ENCODE data around the gene GPX2. TPM values are rescaled to one million over a fixed set of nuclear protein-coding genes. Genes with fewer than 3 reads are reported as not detected.

GPX2 gene
- total RNA-seq, 1 donor from 2014 or later, result 77.3 TPM

- intact Hi-C loops (cut with DNase I), result no loop called here
- H3K4me1 ChIP-seq, result no peaks in the 10 kb centered on the region
- DNase-seq (ENCODE audit: extremely low spot score in 2 of 2), result no peak
- H3K4me3 ChIP-seq, result no peak overlapping the region
- H3K9me3 ChIP-seq, result no peaks in the 10 kb centered on the region
- H3K27me3 ChIP-seq, result no peaks in the 10 kb centered on the region
- peaks cover 0 to 8% of the 10 kb centered on the region in 2 donors for H3K36me3 ChIP-seq
- no peak overlapping the region for H3K27ac ChIP-seq
- TF ChIP-seq, protein P1, sequence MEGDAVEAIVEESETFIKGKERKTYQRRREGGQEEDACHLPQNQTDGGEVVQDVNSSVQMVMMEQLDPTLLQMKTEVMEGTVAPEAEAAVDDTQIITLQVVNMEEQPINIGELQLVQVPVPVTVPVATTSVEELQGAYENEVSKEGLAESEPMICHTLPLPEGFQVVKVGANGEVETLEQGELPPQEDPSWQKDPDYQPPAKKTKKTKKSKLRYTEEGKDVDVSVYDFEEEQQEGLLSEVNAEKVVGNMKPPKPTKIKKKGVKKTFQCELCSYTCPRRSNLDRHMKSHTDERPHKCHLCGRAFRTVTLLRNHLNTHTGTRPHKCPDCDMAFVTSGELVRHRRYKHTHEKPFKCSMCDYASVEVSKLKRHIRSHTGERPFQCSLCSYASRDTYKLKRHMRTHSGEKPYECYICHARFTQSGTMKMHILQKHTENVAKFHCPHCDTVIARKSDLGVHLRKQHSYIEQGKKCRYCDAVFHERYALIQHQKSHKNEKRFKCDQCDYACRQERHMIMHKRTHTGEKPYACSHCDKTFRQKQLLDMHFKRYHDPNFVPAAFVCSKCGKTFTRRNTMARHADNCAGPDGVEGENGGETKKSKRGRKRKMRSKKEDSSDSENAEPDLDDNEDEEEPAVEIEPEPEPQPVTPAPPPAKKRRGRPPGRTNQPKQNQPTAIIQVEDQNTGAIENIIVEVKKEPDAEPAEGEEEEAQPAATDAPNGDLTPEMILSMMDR (IDR thresholded peaks at IDR 0.05), result no peak
- TF ChIP-seq POLR2A (IDR thresholded peaks at IDR 0.05), result no peak
- TF ChIP-seq POLR2AphosphoS5 (IDR thresholded peaks at IDR 0.05; ENCODE audit: insufficient read depth in 1 of 2, low read depth in 1 of 2), result no peak
Observed at GRCh38 chr14:64955297-64955696, 12.8 kb upstream of the GPX2 start.

- Histone ChIP-seq H3K27me3 (no peaks in the 10 kb centered on the region), H3K4me1 (no peaks in the 10 kb centered on the region), H3K27ac (no peak overlapping the region), H3K36me3 (peaks cover 0 to 9% of the 10 kb centered on the region in 2 donors), H3K9me3 (no peaks in the 10 kb centered on the region), H3K4me3 (no peak overlapping the region)
- TF ChIP-seq, protein P1 (IDR thresholded peaks at IDR 0.05), result no peak
- TF ChIP-seq POLR2A (IDR thresholded peaks at IDR 0.05) (no peak), POLR2AphosphoS5 (IDR thresholded peaks at IDR 0.05; ENCODE audit: insufficient read depth in 1 of 2, low read depth in 1 of 2) (no peak)
- intact Hi-C loops (cut with DNase I), result no loop called here
- no peak for DNase-seq (ENCODE audit: extremely low spot score in 2 of 2)
Observed at GRCh38 chr14:64954491-64955240, 12.1 kb upstream of the GPX2 start.

- DNase-seq (ENCODE audit: extremely low spot score in 2 of 2), result no peak
- Histone ChIP-seq H3K4me3 (no peak overlapping the region), H3K27ac (no peak overlapping the region), H3K27me3 (no peaks in the 10 kb centered on the region), H3K4me1 (no peaks in the 10 kb centered on the region), H3K36me3 (peaks cover 0 to 13% of the 10 kb centered on the region in 2 donors), H3K9me3 (no peaks in the 10 kb centered on the region)
- intact Hi-C loops (cut with DNase I), result no loop called here
- TF ChIP-seq, protein P1 (IDR thresholded peaks at IDR 0.05), result no peak
- TF ChIP-seq POLR2AphosphoS5 (IDR thresholded peaks at IDR 0.05; ENCODE audit: insufficient read depth in 1 of 2, low read depth in 1 of 2), result no peak
Observed at GRCh38 chr14:64953661-64954060, 11.1 kb upstream of the GPX2 start.

GRCh38 chr14:64953310-64953654, 10.7 kb upstream of the GPX2 start:
- Histone ChIP-seq H3K4me1 (no peaks in the 10 kb centered on the region), H3K4me3 (no peak overlapping the region), H3K27me3 (no peaks in the 10 kb centered on the region), H3K27ac (no peak overlapping the region), H3K36me3 (peaks cover 0 to 13% of the 10 kb centered on the region in 2 donors), H3K9me3 (no peaks in the 10 kb centered on the region)
- TF ChIP-seq POLR2A (IDR thresholded peaks at IDR 0.05) (no peak), POLR2AphosphoS5 (IDR thresholded peaks at IDR 0.05; ENCODE audit: insufficient read depth in 1 of 2, low read depth in 1 of 2) (no peak)
- TF ChIP-seq, protein P1 (IDR thresholded peaks at IDR 0.05), result no peak
- DNase-seq (ENCODE audit: extremely low spot score in 2 of 2), result no peak
- intact Hi-C loops (cut with DNase I), result no loop called here

DNA sequence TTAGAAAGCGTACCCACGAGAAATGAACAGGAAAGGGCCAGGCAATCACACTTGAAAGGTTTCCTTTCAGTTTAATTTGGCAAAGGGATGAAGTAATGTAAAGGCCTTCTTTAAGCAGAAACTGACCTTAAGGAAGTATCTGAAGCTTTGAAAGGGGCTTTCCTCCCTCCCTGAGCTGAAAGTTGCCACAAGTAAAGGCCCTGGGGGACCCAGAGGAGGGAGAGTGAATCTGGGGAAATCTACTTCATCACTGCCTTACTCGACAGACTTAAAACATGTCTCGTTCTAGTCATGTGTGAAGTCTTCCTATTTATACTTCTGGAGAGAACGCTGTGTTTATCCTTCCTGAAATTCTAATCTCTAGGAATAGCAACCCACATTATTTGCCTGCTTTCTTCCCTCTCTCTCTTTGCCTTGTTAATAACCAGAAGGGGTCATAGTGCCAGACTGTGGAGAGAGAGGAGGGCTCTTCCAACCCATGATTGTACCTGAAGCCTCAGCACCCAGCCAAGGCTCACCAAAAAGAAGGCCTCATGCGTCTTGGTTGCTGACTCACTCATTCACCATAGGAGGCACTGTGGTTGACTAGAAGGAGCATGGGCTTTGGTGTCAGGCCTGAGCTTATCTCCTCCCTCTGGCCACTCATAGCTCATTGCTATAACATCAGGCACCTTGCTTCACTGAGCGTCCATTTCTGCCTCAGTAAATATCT, 10.2 kb upstream of the GPX2 start:
- TF ChIP-seq, protein P1 (IDR thresholded peaks at IDR 0.05), result no peak
- TF ChIP-seq POLR2AphosphoS5 (IDR thresholded peaks at IDR 0.05; ENCODE audit: insufficient read depth in 1 of 2, low read depth in 1 of 2) (no peak), POLR2A (IDR thresholded peaks at IDR 0.05) (no peak)
- H3K4me3 ChIP-seq, result no peak overlapping the region
- no peak overlapping the region for H3K27ac ChIP-seq
- H3K4me1 ChIP-seq, result no peaks in the 10 kb centered on the region
- peaks cover 0 to 13% of the 10 kb centered on the region in 2 donors for H3K36me3 ChIP-seq
- DNase-seq (ENCODE audit: extremely low spot score in 2 of 2), result no peak
- no peaks in the 10 kb centered on the region for H3K27me3 ChIP-seq
- H3K9me3 ChIP-seq, result no peaks in the 10 kb centered on the region
- intact Hi-C loops (cut with DNase I), result no loop called here
